HG03097 (cell line): ENCODE data around the gene ADPRS.

Experiments
- ATAC-seq: cut with Tn5 transposase; IDR thresholded peaks from one replicate; pipeline ENCODE4 v1.9.1; 2021; ENCODE audit not compliant: unreplicated experiment, low FRiP score

ADPRS gene

DNA sequence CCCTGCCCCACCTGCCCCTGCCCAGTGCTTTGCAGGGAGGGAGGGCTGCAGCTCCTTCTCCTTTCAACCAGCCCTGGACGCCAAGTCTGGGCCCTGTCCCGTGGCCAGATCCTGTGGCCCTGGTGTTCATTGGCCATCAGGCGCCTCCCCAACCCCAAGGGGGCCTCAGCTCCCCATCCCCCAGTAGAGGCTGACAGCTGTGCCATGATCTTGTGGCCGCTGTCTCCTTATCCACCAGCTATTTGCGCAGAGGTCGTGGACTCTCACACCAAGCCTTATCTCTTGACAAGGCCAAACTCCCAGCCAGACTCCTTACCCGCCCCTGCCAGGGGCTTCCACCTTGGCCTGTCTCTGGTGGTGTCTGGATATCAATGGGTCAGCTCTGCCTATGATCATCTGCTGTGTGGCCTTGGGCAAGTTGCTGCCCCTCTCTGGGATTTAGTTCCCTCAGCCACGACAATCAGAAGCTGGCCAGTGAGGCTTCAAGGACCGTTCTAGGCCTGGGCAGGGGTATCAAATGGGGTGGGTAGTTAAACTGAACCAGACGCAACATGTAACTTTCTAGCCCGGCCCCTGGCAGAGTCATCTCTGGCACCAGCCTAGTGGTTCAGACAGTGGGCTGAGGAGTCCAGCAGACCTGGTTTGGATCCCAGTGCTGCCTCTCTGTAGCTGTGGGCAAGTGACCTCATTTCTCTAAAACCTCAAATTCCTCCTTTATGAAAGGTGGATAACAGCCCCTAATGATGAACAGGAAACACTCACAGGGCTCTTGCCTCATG lies 39.6 kb downstream of the ADPRS start:
- ATAC-seq = no peak

- no peak for ATAC-seq
Measured at GRCh38 chr1:36128905-36129206, 40.2 kb downstream of the ADPRS start.

DNA sequence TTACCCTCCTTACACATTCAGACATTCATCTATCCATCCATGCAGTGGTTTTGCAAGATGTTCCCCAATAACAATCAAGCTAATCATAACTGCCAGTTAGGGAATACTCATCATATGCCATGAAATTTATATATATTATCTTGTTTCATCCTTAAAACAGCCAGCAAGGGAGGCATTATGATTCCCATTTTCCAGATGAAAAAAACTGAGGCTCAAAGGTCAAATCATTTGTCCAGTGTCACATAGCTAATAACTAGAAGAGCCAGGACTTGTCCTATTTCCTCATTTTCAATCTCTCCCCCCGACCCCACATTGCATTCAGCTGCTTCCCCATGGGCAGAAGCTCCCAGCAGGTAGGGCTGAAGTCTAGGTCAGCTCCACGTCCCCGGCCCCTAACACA lies 43.3 kb downstream of the ADPRS start:
- ATAC-seq = no peak

DNA sequence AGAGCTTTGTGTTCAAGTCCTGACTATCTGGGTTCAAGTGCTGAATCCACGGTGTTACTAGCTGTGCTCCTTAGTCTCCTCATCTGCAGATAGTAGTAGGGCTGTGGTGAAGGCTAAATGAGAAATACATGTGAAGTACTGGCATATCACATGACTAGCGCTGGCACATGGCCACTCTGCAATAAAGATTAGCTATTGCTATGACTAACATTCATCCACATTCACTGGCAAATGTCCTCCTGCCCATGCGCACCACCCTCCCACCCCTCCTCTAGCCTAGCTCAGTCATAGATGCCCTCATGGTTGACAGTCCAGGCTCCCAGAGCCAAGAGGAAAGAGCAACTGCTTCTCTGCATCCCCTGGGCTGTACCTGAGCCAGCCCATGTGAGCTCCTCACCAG lies 44.8 kb downstream of the ADPRS start:
- no peak for ATAC-seq

- ATAC-seq = no peak
Measured at GRCh38 chr1:36134031-36134430, 45.3 kb downstream of the ADPRS start.

- ATAC-seq = no peak
Measured at GRCh38 chr1:36134505-36135329, 46.0 kb downstream of the ADPRS start.

- no peak for ATAC-seq
Measured at GRCh38 chr1:36135330-36135667, 46.6 kb downstream of the ADPRS start.

GRCh38 chr1:36135796-36136195 lies 47.1 kb downstream of the ADPRS start:
- ATAC-seq = no peak

- no peak for ATAC-seq
Measured at GRCh38 chr1:36136535-36136934, 47.8 kb downstream of the ADPRS start.

DNA sequence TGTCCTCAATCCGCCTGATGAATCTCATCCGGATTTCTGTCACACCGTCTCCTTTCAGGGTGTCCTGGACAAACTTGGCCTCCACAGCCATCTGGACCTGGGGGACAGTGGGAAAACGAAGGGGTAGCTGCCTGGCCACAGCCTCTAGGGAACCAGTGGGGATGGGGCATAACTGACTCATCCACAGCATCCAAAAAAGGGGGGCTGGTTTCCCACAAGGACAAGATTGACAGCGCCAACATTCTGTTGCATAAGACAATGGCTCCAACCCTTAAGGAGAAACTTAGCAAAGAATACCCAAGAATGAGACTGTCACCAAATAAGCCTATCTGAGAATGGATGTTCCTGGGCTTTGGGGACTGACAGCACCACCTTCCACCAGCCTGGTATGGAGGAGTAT lies 48.5 kb downstream of the ADPRS start:
- no peak for ATAC-seq

DNA sequence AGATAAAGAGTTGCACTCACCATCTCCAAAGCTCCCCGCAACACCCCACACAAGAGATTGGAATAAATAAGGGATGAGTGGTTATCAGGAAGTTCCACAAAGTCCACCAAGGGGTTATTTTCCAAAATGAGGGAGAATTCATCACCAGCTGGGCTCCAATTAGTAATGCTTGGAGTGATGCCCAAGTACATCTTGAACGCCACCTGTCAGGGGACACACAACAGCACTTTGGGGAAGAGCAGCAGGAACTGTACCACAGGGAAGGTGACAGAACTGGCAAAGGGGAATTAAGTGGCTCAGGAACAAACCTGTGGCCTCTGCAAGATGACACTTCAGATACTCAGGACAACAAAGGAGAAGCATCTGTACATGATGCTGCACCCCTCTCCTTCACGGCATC lies 49.1 kb downstream of the ADPRS start:
- ATAC-seq = no peak

DNA sequence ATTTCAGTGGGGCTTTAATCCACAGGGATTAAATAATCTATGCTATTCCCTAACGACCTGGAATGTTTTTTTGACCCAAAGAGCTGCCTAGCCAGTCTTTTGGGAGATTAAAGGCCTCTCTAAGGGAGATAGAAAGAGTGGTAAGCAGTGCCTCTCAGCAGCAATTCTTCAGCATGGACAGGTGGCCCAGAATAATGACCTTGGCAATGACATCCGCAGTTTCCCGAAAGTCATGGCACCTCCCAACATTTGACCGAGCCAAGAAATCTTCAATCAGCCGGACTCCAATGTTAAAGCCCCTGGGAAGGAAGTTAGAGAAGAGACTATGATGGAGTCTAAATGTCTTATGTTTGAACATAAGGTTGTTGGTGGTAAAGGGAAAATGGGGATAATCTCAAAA lies 50.8 kb downstream of the ADPRS start:
- no peak for ATAC-seq

- ATAC-seq = no peak
Measured at GRCh38 chr1:36142121-36142520, 53.4 kb downstream of the ADPRS start.

- ATAC-seq = no peak
Measured at GRCh38 chr1:36143424-36143823, 54.7 kb downstream of the ADPRS start.
